ENCODE results near the gene ZNF536. TPM values are rescaled to one million over a fixed set of nuclear protein-coding genes. Genes with fewer than 3 reads are reported as not detected.

Gene ZNF536
- total and polyA plus RNA-seq, 2 donors (not counting 1 experiment from before 2014, with no cell fraction given), result not detected

DNA sequence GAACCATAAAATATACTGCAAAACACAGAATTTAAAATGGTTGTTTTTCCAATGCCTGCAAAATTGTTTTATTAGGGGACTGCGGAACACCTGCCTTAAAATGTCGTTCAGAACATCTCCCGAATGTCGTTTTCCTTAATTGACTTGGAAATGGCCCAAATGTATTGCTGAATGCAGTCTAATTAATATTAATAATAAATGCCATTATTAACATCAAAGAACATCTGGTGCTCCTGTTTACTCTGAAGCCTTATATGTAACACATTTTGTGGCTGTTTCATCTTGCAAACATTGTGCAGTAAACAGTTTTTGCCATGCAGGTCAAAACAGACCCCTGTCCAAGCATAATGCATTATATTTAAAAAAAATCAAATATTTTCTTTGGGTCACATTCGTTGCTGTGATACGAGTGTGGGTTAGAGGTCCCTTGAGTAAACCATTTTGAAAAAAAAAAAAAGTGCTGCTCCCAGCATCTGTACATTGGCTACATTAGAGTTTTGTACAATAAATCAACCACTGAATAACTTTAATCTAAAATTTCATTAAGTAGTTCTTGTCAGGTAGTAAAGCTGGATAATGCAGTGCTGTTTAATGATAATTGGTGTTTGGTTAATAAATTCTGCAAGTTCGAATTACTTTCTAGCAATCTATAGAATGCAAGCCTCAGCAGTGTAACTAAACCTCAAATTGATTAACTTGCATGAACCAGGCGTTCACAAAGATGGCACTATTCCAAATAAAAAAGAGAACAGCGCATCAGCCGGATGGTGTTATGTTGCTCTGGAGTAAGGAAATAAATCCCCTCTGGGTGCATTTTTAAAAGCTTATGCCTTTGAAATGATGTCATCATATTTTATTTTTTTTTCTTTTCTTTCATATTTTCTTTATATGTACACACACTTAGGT is 140.2 kb downstream of the ZNF536 start:
- Histone ChIP-seq H4K20me1 (ENCODE audit: control insufficient read depth, insufficient read depth, low read length, poor library complexity, severe bottlenecking) (no peaks in the 10 kb centered on the region), H3K36me3 (replicated peaks in 1 of 2; ENCODE audit: control extremely low read depth in 1 of 2, control insufficient read depth in 1 of 2, extremely low read depth in 1 of 2, insufficient read depth in 2 of 2, low read length in 1 of 2) (no peaks in the 10 kb centered on the region), H3K4me1 (ENCODE audit: control insufficient read depth in 2 of 2, insufficient read depth in 2 of 2, low read length in 2 of 2) (no peaks in the 10 kb centered on the region), H3K9me3 (ENCODE audit: control extremely low read depth in 1 of 3, control insufficient read depth in 2 of 3, insufficient read depth in 1 of 3, low read length in 2 of 3) (peaks cover 0 to 9% (median 0%) of the 10 kb centered on the region in 3 donors), H2AFZ (ENCODE audit: insufficient read depth, low read depth, low read length, poor library complexity, severe bottlenecking) (no peak overlapping the region), H3K4me3 (ENCODE audit: control extremely low read depth in 1 of 5, extremely low read depth in 1 of 5, insufficient read depth in 1 of 5, low read depth in 2 of 5, low read length in 4 of 5) (no peak overlapping the region), H3K4me2 (replicated peaks; ENCODE audit: low read depth, low read length, poor library complexity, severe bottlenecking) (no peak overlapping the region), H3K27me3 (replicated peaks in 1 of 4; ENCODE audit: control extremely low read depth in 1 of 4, control insufficient read depth in 3 of 4, insufficient read depth in 4 of 4, low read length in 3 of 4) (no peaks in the 10 kb centered on the region), H3K27ac (ENCODE audit: low read length in 2 of 2) (no peak overlapping the region), H3K79me2 (ENCODE audit: control insufficient read depth, insufficient read depth, low read length) (no peaks in the 10 kb centered on the region), H3K9ac (ENCODE audit: low read length) (no peak overlapping the region)
- no peak overlapping the region for H3K27ac Mint-ChIP-seq
- no peaks in the 10 kb centered on the region for H3K4me1 Mint-ChIP-seq
- no peak for ATAC-seq (ENCODE audit: low read depth)
- no peak for TF ChIP-seq CTCF (IDR thresholded peaks at IDR 0.05)
- no peak for TF ChIP-seq EZH2 (IDR thresholded peaks at IDR 0.05; ENCODE audit: borderline replicate concordance, insufficient read depth, low read depth, low read length, poor library complexity, severe bottlenecking)
- ChIA-PET POLR2A (no interaction called here), CTCF (no interaction called here)
- H3K4me3 Mint-ChIP-seq, result no peak overlapping the region
- intact Hi-C loops (cut with micrococcal nuclease), result no loop called here
- DNase-seq, result no peak
- no peaks in the 10 kb centered on the region for H3K9me3 Mint-ChIP-seq (ENCODE audit: insufficient read depth)
- no CpG with 5 or more reads among the region's 10 CpGs for WGBS (ENCODE audit: insufficient coverage)
- no peaks in the 10 kb centered on the region for H3K27me3 Mint-ChIP-seq

DNA sequence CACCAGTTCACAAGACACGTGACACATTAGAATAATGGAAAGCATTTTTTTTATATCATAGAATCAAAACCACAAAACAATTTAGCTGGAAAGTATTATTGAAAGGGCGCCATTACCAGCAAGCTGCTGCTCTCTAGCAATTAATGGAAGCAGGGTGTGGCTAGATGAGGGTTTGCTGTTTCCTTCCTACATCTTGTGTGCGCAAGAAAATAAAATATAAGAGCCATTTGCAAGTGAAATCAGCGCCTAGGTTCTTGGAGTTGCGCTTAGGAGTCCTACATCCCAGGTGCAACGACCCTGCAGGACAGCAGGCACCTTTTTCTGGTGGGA is 140.9 kb downstream of the ZNF536 start:
- Histone ChIP-seq H2AFZ (ENCODE audit: insufficient read depth, low read depth, low read length, poor library complexity, severe bottlenecking) (no peak overlapping the region), H3K4me2 (replicated peaks; ENCODE audit: low read depth, low read length, poor library complexity, severe bottlenecking) (no peak overlapping the region), H3K4me1 (ENCODE audit: control insufficient read depth in 2 of 2, insufficient read depth in 2 of 2, low read length in 2 of 2) (no peaks in the 10 kb centered on the region), H3K9ac (ENCODE audit: low read length) (no peak overlapping the region), H3K4me3 (ENCODE audit: control extremely low read depth in 1 of 5, extremely low read depth in 1 of 5, insufficient read depth in 1 of 5, low read depth in 2 of 5, low read length in 4 of 5) (no peak overlapping the region), H4K20me1 (ENCODE audit: control insufficient read depth, insufficient read depth, low read length, poor library complexity, severe bottlenecking) (no peaks in the 10 kb centered on the region), H3K27ac (ENCODE audit: low read length in 2 of 2) (no peak overlapping the region), H3K36me3 (replicated peaks in 1 of 2; ENCODE audit: control extremely low read depth in 1 of 2, control insufficient read depth in 1 of 2, extremely low read depth in 1 of 2, insufficient read depth in 2 of 2, low read length in 1 of 2) (no peaks in the 10 kb centered on the region), H3K9me3 (ENCODE audit: control extremely low read depth in 1 of 3, control insufficient read depth in 2 of 3, insufficient read depth in 1 of 3, low read length in 2 of 3) (peaks cover 0 to 8% (median 0%) of the 10 kb centered on the region in 3 donors), H3K27me3 (replicated peaks in 1 of 4; ENCODE audit: control extremely low read depth in 1 of 4, control insufficient read depth in 3 of 4, insufficient read depth in 4 of 4, low read length in 3 of 4) (no peaks in the 10 kb centered on the region), H3K79me2 (ENCODE audit: control insufficient read depth, insufficient read depth, low read length) (no peaks in the 10 kb centered on the region)
- ATAC-seq (ENCODE audit: low read depth), result no peak
- TF ChIP-seq EZH2 (IDR thresholded peaks at IDR 0.05; ENCODE audit: borderline replicate concordance, insufficient read depth, low read depth, low read length, poor library complexity, severe bottlenecking) (no peak), CTCF (IDR thresholded peaks at IDR 0.05) (no peak)
- WGBS (ENCODE audit: insufficient coverage), result 94% methylated on average over 5 of the region's 6 CpGs
- CTCF ChIA-PET, result no interaction called here
- intact Hi-C loops (cut with micrococcal nuclease), result no loop called here
- DNase-seq, result no peak
- Mint-ChIP-seq H3K27ac (no peak overlapping the region), H3K4me3 (no peak overlapping the region), H3K27me3 (no peaks in the 10 kb centered on the region), H3K9me3 (ENCODE audit: insufficient read depth) (no peaks in the 10 kb centered on the region), H3K4me1 (no peaks in the 10 kb centered on the region)
- POLR2A ChIA-PET, result no interaction called here

Measured in B cell (primary cell).